HEK293 (cell line): ENCODE data around the gene ZNF280D.

ENCODE experiments used
- HOXA7 ChIP-seq: sonication (generic); formaldehyde crosslinking; IDR thresholded peaks from 2 replicates; pipeline ENCODE4 v1.8.1; 2022; ENCODE audit warnings: missing genetic modification reagents, borderline replicate concordance
- KLF16 ChIP-seq: fragments of 450-650 bp; formaldehyde crosslinking; IDR thresholded peaks from 2 replicates; pipeline ENCODE4 v1.5.1; 2017; ENCODE audit warnings: missing biosample characterization, missing genetic modification characterization
- SP7 ChIP-seq: fragments of 450-650 bp; formaldehyde crosslinking; IDR thresholded peaks from 2 replicates; pipeline ENCODE4 v1.5.1; 2016; ENCODE audit warnings: missing biosample characterization, missing genetic modification characterization
- ZEB2 ChIP-seq: fragments of 450-650 bp; formaldehyde crosslinking; IDR thresholded peaks from 2 replicates; pipeline ENCODE4 v1.5.1; 2016; ENCODE audit warnings: missing biosample characterization, missing genetic modification characterization
- ZNF121 ChIP-seq: fragments of 450-650 bp; formaldehyde crosslinking; IDR thresholded peaks from 2 replicates; pipeline ENCODE4 v1.5.1; 2016; ENCODE audit warnings: missing biosample characterization, missing genetic modification characterization
- ZNF175 ChIP-seq: fragments of 450-650 bp; formaldehyde crosslinking; IDR thresholded peaks from 2 replicates; pipeline ENCODE4 v1.5.1; 2016; ENCODE audit warnings: missing biosample characterization, missing genetic modification characterization
- ZNF239 ChIP-seq: fragments of 450-650 bp; formaldehyde crosslinking; IDR thresholded peaks from 2 replicates; pipeline ENCODE4 v1.5.1; 2016; ENCODE audit warnings: missing biosample characterization, missing genetic modification characterization
- TF ChIP-seq, protein P1 (sequence below): fragments of 450-650 bp; formaldehyde crosslinking; IDR thresholded peaks from 2 replicates; pipeline ENCODE4 v1.5.1; 2016; ENCODE audit warnings: missing biosample characterization, missing genetic modification characterization
- TF ChIP-seq, protein P2 (sequence below): fragments of 450-650 bp; formaldehyde crosslinking; IDR thresholded peaks from 2 replicates; pipeline ENCODE4 v1.5.1; 2016; ENCODE audit warnings: missing biosample characterization, missing genetic modification characterization

GRCh38 chr15:56759450-56759845 lies 26.1 kb upstream of the ZNF280D start:
- TF ChIP-seq, protein P1, sequence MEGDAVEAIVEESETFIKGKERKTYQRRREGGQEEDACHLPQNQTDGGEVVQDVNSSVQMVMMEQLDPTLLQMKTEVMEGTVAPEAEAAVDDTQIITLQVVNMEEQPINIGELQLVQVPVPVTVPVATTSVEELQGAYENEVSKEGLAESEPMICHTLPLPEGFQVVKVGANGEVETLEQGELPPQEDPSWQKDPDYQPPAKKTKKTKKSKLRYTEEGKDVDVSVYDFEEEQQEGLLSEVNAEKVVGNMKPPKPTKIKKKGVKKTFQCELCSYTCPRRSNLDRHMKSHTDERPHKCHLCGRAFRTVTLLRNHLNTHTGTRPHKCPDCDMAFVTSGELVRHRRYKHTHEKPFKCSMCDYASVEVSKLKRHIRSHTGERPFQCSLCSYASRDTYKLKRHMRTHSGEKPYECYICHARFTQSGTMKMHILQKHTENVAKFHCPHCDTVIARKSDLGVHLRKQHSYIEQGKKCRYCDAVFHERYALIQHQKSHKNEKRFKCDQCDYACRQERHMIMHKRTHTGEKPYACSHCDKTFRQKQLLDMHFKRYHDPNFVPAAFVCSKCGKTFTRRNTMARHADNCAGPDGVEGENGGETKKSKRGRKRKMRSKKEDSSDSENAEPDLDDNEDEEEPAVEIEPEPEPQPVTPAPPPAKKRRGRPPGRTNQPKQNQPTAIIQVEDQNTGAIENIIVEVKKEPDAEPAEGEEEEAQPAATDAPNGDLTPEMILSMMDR, result no peak
- TF ChIP-seq ZNF175 (tag by site-specific recombination) (no peak), SP7 (tag by site-specific recombination) (no peak), ZNF121 (no peak), KLF16 (no peak), ZNF239 (tag by site-specific recombination) (no peak), HOXA7 (no peak), ZEB2 (no peak)
- TF ChIP-seq, protein P2, sequence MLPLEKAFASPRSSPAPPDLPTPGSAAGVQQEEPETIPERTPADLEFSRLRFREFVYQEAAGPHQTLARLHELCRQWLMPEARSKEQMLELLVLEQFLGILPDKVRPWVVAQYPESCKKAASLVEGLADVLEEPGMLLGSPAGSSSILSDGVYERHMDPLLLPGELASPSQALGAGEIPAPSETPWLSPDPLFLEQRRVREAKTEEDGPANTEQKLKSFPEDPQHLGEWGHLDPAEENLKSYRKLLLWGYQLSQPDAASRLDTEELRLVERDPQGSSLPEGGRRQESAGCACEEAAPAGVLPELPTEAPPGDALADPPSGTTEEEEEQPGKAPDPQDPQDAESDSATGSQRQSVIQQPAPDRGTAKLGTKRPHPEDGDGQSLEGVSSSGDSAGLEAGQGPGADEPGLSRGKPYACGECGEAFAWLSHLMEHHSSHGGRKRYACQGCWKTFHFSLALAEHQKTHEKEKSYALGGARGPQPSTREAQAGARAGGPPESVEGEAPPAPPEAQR (tag by site-specific recombination), result no peak
